Loucy (cell line): ENCODE measurements around the gene FMNL1.

Experiments used
- EZH2phosphoT487 ChIP-seq: fragments of 200-600 bp; IDR thresholded peaks from 2 replicates; pipeline ENCODE4 v1.6.1; 2018; ENCODE audit warnings: antibody characterized with exemption, mild to moderate bottlenecking, moderate library complexity, borderline replicate concordance
- TF ChIP-seq, protein P1 (sequence below): fragments of 200-600 bp; sonication (generic); conservative IDR thresholded peaks from 2 replicates; pipeline ENCODE4 v1.5.1; 2014; ENCODE audit warnings: mild to moderate bottlenecking, antibody characterized with exemption, low read length

DNA sequence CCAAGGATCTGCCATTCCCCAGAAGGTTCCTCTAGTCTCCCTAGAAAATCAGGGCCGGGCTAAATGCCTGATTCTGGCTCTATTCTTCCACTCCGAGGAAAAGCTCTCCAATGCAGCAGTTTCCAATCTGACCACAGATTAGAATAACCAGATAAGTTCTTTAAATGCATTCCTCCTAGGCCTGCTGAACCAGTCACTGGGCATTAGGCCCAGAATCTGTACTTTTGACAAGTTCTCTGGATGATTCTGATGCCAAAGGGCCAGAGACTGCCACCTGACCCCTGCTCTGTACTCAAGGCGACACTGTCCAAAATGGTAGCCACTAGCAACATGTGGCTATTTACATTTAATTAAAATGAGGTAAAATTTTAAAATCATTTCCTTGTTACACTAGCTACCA, 72.8 kb downstream of the FMNL1 start:
- TF ChIP-seq, protein P1, sequence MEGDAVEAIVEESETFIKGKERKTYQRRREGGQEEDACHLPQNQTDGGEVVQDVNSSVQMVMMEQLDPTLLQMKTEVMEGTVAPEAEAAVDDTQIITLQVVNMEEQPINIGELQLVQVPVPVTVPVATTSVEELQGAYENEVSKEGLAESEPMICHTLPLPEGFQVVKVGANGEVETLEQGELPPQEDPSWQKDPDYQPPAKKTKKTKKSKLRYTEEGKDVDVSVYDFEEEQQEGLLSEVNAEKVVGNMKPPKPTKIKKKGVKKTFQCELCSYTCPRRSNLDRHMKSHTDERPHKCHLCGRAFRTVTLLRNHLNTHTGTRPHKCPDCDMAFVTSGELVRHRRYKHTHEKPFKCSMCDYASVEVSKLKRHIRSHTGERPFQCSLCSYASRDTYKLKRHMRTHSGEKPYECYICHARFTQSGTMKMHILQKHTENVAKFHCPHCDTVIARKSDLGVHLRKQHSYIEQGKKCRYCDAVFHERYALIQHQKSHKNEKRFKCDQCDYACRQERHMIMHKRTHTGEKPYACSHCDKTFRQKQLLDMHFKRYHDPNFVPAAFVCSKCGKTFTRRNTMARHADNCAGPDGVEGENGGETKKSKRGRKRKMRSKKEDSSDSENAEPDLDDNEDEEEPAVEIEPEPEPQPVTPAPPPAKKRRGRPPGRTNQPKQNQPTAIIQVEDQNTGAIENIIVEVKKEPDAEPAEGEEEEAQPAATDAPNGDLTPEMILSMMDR = no peak
- TF ChIP-seq EZH2phosphoT487 = no peak
